NT2/D1 (cell line): Measurements from ENCODE around the gene PRTFDC1.
"Not testable (repeated sequence)": the region's sequence is repeated elsewhere in the genome, so short reads cannot be mapped to it uniquely, and the experiment has no call there.

Source experiments
- DNase-seq: peaks from one replicate; pipeline ENCODE4 v3.0.0-alpha.2; 2011; ENCODE audit warnings: low read depth, low spot score
- H3K27me3 ChIP-seq: 2 replicates; pipeline ENCODE4 v1.6.0; 2011; ENCODE audit warnings: mild to moderate bottlenecking; ENCODE audit not compliant: insufficient read length, insufficient read depth
- H3K36me3 ChIP-seq: 2 replicates; pipeline ENCODE4 v1.6.1; 2011; ENCODE audit warnings: mild to moderate bottlenecking, low read length, mixed read lengths; ENCODE audit not compliant: insufficient read depth, insufficient read length
- H3K4me1 ChIP-seq: 2 replicates; pipeline ENCODE4 v1.5.1; 2011; ENCODE audit not compliant: insufficient read depth, insufficient read length
- H3K4me3 ChIP-seq: 2 replicates; pipeline ENCODE4 v1.5.1; 2011; ENCODE audit warnings: low read depth; ENCODE audit not compliant: insufficient read length
- H3K9ac ChIP-seq: 2 replicates; pipeline ENCODE4 v1.6.0; 2011; ENCODE audit warnings: low read depth; ENCODE audit not compliant: insufficient read length
- H3K9me3 ChIP-seq: 2 replicates; pipeline ENCODE4 v1.5.1; 2011; ENCODE audit warnings: mild to moderate bottlenecking, low read length; ENCODE audit not compliant: insufficient read depth
- SUZ12 ChIP-seq: IDR thresholded peaks from 2 replicates; pipeline ENCODE4 v1.6.1; 2011; ENCODE audit not compliant: insufficient read length, insufficient read depth; ENCODE audit errors: extremely low read depth
- YY1 ChIP-seq: IDR thresholded peaks from 2 replicates; pipeline ENCODE4 v1.6.1; 2011; ENCODE audit not compliant: insufficient read length, insufficient read depth
- ZNF274 ChIP-seq: IDR thresholded peaks from 2 replicates; pipeline ENCODE4 v1.6.1; 2011; ENCODE audit warnings: mild to moderate bottlenecking, low read depth, low read length

Gene PRTFDC1

DNA sequence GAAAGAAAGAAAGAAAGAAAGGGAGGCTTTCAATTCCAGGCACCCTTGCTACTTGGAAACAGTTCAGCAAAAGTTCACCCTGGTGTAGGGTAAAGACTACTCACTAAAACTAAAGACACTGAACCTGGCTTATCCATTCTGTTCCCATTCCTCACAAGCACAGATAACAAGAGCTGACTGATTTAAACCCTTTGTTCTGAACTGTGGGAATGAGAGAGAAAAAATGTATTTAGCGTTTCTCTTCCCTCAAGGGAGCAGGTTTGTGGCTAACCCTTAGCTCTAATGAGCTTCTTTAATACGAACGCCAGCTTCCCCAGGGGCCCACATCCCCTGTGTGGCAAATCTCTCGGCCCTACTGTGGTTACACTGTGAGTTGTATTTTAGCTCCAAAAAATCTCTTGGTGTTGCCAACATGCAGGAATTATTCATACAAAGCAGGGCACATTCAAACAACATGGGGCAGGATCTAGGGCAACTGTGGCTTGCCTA lies 23.3 kb downstream of the PRTFDC1 start:
- H3K4me3 ChIP-seq = no peak overlapping the region
- no peak for DNase-seq
- no peaks in the 10 kb centered on the region for H3K36me3 ChIP-seq
- no peak overlapping the region for H3K9ac ChIP-seq
- peaks cover 1% of the 10 kb centered on the region; the same call in 1 of the 2 replicates for H3K9me3 ChIP-seq
- no peaks in the 10 kb centered on the region for H3K27me3 ChIP-seq
- no peak for TF ChIP-seq YY1
- no peak for TF ChIP-seq SUZ12
- no peak for TF ChIP-seq ZNF274
- H3K4me1 ChIP-seq = no peaks in the 10 kb centered on the region

DNA sequence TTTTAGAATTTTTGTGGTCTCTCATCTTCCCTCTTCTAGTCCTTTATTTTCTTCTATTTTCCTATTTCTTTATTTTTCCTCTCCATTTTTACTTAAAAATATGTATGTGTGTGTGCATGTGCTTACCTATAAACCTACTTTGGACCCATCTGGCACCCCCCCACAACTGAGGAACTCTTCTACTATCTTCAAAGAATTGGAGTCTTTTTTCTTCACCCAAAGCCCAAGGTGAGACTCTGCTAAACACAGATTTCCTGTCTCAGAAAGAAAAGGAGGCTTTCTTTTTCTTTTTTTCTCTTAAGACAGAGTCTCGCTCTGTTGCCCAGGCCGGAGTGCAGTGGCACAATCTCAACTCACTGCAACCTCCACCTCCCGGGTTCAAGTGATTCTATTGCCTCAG lies 24.2 kb downstream of the PRTFDC1 start:
- H3K9ac ChIP-seq = no peak overlapping the region
- no peaks in the 10 kb centered on the region for H3K36me3 ChIP-seq
- no peaks in the 10 kb centered on the region for H3K4me1 ChIP-seq
- H3K27me3 ChIP-seq = no peaks in the 10 kb centered on the region
- TF ChIP-seq SUZ12 = no peak
- TF ChIP-seq ZNF274 = no peak
- no peak for TF ChIP-seq YY1
- H3K4me3 ChIP-seq = no peak overlapping the region
- no peak for DNase-seq
- no peaks in the 10 kb centered on the region for H3K9me3 ChIP-seq

DNA sequence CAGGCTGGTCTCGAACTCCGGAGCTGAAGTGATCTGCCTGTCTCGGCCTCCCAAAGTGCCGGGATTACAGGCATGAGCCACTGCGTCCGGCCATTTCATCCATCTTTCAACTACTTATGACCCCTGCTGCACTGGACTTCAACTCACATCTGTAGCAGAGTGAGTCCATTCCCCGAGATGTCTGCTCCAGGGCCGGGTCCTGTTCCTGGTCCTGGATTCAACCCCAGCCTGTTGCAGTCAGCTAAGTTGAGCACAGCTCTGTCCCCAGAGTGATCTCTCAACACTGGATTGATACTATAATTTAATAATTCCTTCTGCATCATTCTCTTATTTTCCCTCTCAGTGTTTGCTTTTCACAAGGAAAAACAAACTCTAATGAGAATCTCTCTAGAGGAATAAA lies 25.8 kb downstream of the PRTFDC1 start:
- H3K27me3 ChIP-seq = no peaks in the 10 kb centered on the region
- TF ChIP-seq YY1 (no peak), ZNF274 (no peak), SUZ12 (no peak)
- DNase-seq = no peak
- no peak overlapping the region for H3K4me3 ChIP-seq
- H3K36me3 ChIP-seq = no peaks in the 10 kb centered on the region
- no peaks in the 10 kb centered on the region for H3K4me1 ChIP-seq
- no peak overlapping the region for H3K9ac ChIP-seq
- H3K9me3 ChIP-seq = no peaks in the 10 kb centered on the region

DNA sequence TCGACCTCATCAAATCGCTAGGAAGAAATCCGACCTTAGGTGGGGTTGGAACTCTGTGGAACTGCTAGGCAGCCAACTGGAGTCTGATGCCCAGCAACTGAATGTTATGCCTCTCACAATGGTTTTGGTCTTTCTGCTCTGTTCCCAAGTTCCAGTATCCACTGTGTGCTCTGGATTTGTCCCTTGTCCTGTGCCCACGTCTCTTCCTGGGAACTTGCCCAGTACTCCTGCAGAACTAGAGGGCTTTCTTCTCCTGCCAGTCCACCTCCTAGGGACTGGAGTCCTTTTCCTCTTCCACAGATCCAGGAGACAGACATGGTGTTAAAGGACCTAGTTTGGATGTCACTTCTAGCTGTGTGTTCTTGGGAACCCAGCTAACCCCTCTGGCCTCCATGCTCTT lies 26.6 kb downstream of the PRTFDC1 start:
- no peak overlapping the region for H3K9ac ChIP-seq
- no peak for TF ChIP-seq YY1
- TF ChIP-seq SUZ12 = no peak
- no peak for TF ChIP-seq ZNF274
- no peaks in the 10 kb centered on the region for H3K36me3 ChIP-seq
- H3K27me3 ChIP-seq = no peaks in the 10 kb centered on the region
- no peak for DNase-seq
- H3K4me1 ChIP-seq = no peaks in the 10 kb centered on the region
- no peak overlapping the region for H3K4me3 ChIP-seq
- no peaks in the 10 kb centered on the region for H3K9me3 ChIP-seq

DNA sequence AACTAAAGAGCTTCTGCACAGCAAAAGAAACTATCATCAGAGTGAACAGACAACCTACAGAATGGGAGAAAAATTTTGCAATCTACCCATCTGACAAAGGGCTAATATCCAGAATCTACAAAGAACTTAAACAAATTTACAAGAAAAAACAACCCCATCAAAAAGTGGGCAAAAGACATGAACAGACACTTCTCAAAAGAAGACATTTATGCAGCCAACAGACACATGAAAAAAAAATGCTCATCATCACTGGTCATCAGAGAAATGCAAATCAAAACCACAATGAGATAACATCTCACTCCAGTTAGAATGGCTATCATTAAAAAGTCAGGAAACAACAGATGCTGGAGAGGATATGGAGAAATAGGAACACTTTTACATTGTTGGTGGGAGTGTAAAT lies 27.9 kb downstream of the PRTFDC1 start:
- not testable (repeated sequence) for DNase-seq, H3K9me3 ChIP-seq, H3K4me1 ChIP-seq, H3K4me3 ChIP-seq, H3K27me3 ChIP-seq, H3K36me3 ChIP-seq, H3K9ac ChIP-seq

DNA sequence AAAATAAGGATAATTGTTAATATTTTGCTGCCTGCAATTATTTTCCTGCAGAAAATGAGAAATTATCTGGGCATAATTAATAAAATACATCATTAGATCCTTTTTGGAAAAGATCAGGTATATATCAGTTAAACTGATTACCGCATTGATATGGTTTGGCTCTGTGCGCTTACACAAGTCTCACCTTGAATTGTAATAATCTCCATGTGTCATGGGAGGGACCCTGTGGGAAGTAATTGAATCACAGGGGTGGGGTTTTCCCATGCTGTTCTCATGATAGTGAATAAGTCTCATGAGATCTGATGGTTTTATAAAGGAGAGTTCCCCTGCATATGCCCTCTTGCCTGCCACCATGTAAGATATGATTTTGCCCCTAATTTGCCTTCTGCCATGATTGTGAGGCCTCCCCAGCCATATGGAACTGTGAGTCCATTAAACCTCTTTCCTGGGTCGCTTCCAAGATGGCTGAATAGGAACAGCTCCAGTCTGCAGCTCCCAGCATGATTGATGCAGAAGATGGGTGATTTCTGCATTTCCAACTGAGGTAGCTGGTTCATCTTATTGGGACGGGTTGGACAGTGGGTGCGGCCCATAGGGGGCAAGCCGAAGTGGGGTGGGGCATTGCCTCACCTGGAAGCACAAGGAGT lies 30.1 kb downstream of the PRTFDC1 start:
- DNase-seq, H3K9me3 ChIP-seq, H3K4me1 ChIP-seq, H3K9ac ChIP-seq, H3K36me3 ChIP-seq, H3K4me3 ChIP-seq, H3K27me3 ChIP-seq: not testable (repeated sequence)

DNA sequence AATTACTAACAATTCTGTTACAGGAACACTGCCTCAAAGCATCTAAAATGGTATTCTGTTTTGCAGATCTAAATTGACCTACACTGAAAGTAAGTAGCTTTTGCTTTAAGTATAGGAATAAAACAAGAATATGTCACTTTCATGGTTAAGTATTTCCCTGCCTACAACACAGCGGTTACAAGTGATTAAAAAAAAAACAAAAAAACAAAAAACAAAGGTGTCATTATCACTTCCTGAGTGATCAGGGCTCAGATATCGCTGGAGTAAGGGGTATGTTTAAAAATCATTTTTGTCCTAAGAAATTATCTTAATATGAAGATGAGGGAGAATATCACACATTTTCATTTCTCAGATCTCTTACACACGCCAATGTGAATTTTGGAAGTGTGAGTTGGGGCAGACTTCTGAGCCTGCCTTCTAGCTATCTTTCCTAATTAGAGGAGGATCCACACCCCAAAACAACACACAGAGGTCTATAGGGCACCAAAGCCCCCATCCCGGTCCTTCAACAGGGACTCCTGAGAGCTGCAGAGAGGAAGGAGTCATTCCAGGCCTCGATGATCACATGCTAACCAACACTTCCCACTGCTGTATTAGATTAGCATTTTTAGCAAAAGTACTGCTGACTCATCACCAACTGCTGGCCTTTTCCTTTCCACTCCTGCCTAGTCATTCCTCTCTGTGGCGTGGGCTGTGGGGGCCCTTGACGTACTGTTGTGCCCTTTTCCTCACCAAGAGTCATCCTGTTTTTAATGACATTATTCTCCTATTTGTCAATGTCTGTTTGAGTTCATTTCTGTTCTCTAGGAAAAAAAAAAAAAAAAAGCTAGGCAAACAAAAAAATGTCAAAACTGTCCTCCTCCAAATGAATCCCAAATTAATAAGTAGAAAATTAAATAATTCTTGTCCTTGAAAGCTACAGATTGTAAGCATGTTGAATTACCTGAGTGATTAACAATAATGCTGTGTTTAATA lies 31.2 kb downstream of the PRTFDC1 start:
- Histone ChIP-seq H3K4me1 (no peaks in the 10 kb centered on the region), H3K9me3 (0 out of 2 replicates have a peak, but pooled peaks cover 4% of the 10 kb centered on the region), H3K27me3 (no peaks in the 10 kb centered on the region), H3K4me3 (no peak overlapping the region), H3K9ac (no peak overlapping the region), H3K36me3 (no peaks in the 10 kb centered on the region)
- no peak for DNase-seq
- no peak for TF ChIP-seq YY1
- no peak for TF ChIP-seq ZNF274
- no peak for TF ChIP-seq SUZ12

DNA sequence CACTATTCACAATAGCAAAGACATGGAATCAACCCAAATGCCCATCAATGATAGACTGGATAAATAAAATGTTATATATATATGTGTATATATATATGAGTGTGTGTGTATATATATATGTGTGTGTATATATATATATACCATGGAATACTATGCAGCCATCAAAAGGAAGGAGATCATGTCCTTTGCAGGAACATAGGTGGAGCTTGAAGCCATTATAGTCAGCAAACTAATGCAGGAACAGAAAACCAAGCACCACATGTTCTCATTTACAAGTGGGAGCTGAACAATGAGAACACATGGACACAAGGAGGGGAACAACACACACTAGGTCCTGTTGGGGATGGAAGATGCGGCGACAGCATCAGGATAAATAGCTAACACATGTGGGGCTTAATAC lies 32.2 kb downstream of the PRTFDC1 start:
- H3K9me3 ChIP-seq, H3K4me3 ChIP-seq, H3K27me3 ChIP-seq, H3K4me1 ChIP-seq, H3K36me3 ChIP-seq, DNase-seq, H3K9ac ChIP-seq: not testable (repeated sequence)

DNA sequence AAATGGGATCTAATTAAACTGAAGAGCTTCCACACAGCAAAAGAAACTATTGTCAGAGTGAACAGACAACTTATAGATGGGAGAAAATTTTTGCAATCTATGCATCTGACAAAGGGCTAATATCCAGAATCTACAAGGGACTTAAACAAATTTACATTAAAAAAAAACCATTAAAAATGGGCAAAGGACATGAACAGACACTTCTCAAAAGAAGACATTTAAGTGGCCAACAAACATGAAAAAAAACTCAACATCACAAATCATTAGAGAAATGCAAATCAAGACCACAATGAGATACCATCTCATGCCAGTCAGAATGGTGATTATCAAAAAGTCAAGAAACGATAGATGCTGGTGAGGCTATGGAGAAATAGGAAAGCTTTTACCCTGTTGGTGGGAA lies 32.8 kb downstream of the PRTFDC1 start:
- not testable (repeated sequence) for DNase-seq, H3K4me3 ChIP-seq, H3K9me3 ChIP-seq, H3K27me3 ChIP-seq, H3K36me3 ChIP-seq, H3K4me1 ChIP-seq, H3K9ac ChIP-seq
